Measurements from ENCODE around the gene PMF1. TPM values are rescaled to one million over a fixed set of nuclear protein-coding genes. Genes with fewer than 3 reads are reported as not detected.

The PMF1 gene
- total and polyA plus RNA-seq, 2 experiments from 2014 or later = 44.4 to 47.7 TPM

DNA sequence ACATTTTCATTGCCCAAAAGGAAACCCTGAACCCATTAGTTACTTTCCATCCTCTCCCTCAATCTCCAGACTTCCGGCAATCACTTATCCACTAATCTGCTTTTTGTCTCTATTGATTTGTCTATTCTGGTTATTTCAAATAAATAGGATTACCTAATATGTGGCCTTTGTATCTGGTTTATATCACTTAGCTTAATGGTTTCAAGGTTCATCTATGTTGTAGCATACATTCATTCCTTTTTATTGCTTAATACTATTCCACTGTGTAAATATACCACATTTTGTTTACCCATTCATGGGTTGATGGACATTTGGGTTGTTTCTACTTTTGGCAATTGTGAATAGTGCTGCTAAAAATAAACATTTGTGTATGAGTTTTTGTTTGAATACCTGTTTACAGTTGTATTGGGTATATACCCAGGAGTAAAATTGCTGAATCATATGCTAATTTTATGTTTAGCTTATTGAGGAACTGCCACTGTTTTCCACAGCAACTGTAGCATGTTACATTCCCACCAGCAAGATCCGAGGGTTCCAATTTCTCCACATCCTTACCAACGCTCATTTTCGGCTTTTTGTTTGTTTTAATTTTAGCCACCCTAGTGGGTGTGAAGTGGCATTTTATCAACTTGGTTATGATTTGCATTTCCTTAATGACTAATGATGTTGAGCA lies 21.4 kb upstream of the PMF1 start:
- TF ChIP-seq EZH2 (IDR thresholded peaks at IDR 0.05; ENCODE audit: insufficient read depth, poor library complexity, severe bottlenecking) = no peak
- TF ChIP-seq EZH2phosphoT487 (IDR thresholded peaks at IDR 0.05; ENCODE audit: insufficient read depth, low read depth) = no peak
- WGBS, 2 experiments (ENCODE audit: low coverage in 1 of 2, low lambda C conversion rate in 2 of 2, missing lambda C conversion rate in 2 of 2) = 70 to 75% methylated on average over 4 of the region's 4 CpGs
- Histone ChIP-seq H3K27ac (no peak overlapping the region), H4K20me1 (ENCODE audit: insufficient read depth) (no peaks in the 10 kb centered on the region), H2AFZ (no peak overlapping the region), H3K79me2 (ENCODE audit: insufficient read depth) (peaks cover 25% of the 10 kb centered on the region), H3K4me1 (ENCODE audit: insufficient read depth) (peaks cover 5% of the 10 kb centered on the region; the same call in 1 of the 2 replicates), H3K9me2 (ENCODE audit: insufficient read depth) (no peaks in the 10 kb centered on the region), H3K9ac (no peak overlapping the region), H3K4me2 (ENCODE audit: unreplicated experiment) (no peak overlapping the region), H3K9me3 (ENCODE audit: low read depth) (no peaks in the 10 kb centered on the region), H3F3A (ENCODE audit: insufficient read depth) (no peaks in the 10 kb centered on the region), H3K4me3 (no peak overlapping the region), H3K27me3 (replicated peaks; ENCODE audit: insufficient read depth) (no peaks in the 10 kb centered on the region), H3K36me3 (ENCODE audit: low read depth) (no peaks in the 10 kb centered on the region)
- in situ Hi-C loops (cut with MboI) = no loop called here
- no peak for DNase-seq

DNA sequence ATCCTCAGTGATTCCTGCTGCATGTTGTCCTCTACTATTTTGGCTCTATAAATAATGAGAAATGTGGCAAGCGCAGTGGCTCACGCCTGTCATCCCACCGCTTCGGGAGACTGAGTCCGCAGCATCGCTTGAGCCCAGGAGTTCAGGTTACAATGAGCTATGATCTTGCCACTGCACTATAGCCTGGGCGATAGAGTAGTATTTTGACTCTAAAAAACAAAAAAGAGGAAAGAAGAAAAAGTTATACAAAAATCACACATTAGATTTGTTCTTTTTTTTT lies 19.7 kb upstream of the PMF1 start:
- Histone ChIP-seq H3K4me2 (ENCODE audit: unreplicated experiment) (peak overlapping the region; percentile 70), H3K4me3 (peak overlapping the region; percentile 90), H3F3A (ENCODE audit: insufficient read depth) (no peaks in the 10 kb centered on the region), H3K4me1 (ENCODE audit: insufficient read depth) (peaks cover 5% of the 10 kb centered on the region; the same call in 1 of the 2 replicates), H2AFZ (peak overlapping the region; percentile 93), H3K36me3 (ENCODE audit: low read depth) (no peaks in the 10 kb centered on the region), H3K9me3 (ENCODE audit: low read depth) (no peaks in the 10 kb centered on the region), H3K27me3 (replicated peaks; ENCODE audit: insufficient read depth) (no peaks in the 10 kb centered on the region), H3K9me2 (ENCODE audit: insufficient read depth) (no peaks in the 10 kb centered on the region), H3K9ac (peak overlapping the region; percentile 87), H4K20me1 (ENCODE audit: insufficient read depth) (0 out of 2 replicates have a peak, but pooled peaks cover under 1% of the 10 kb centered on the region), H3K27ac (peak overlapping the region; percentile 70), H3K79me2 (ENCODE audit: insufficient read depth) (peaks cover 42% of the 10 kb centered on the region)
- no peak for DNase-seq
- WGBS, 2 experiments (ENCODE audit: low coverage in 1 of 2, low lambda C conversion rate in 2 of 2, missing lambda C conversion rate in 2 of 2) = 61 to 64% methylated on average over 7 of the region's 7 CpGs
- TF ChIP-seq EZH2 (IDR thresholded peaks at IDR 0.05; ENCODE audit: insufficient read depth, poor library complexity, severe bottlenecking) = no peak
- TF ChIP-seq EZH2phosphoT487 (IDR thresholded peaks at IDR 0.05; ENCODE audit: insufficient read depth, low read depth) = no peak
- in situ Hi-C loops (cut with MboI) = no loop called here

DNA sequence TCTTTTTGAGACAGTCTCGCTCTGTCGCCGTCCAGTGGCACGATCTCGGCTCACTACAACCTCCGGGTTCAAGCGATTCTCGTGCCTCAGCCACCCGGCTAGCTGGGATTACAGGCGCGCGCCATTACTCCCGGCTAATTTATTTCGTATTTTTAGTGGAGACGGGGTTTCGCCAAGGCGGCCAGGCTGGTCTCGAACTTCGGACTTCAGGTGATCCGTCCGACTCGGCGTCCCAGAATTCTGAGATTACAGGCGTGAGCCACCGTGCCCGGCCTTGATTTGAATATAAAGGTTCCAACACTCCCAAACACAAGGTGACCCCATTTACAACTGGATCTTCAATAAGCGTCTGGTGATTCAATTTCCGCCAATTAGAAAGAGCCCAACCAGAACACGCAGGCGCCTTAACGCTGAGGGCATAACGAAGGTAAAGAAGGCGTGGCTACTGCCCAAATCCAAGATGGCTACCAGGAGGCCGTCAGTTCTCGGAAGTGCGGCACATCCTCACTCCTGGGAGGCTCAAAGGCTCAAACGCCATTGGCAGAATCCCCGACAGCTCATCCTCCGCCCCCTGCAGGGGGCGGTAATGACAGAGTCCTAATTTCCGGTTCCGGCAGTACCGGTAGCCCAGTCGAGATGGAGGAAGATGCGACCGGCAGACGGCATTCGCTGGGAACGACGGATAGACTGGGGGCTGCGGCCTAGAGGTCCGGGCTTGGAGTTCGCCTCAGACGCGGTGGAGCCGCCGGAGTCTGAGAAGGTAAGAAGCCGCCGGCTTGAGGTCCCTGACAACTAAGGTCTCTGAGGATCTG lies 19.1 kb upstream of the PMF1 start, which contains the start of gene SLC25A44:
Gene SLC25A44 (plus strand): TSS at position 617 of the 812 bp plus-strand sequence. CDS start 5,744 bp downstream, outside the sequence.
- Histone ChIP-seq H3K4me3 (peak within 1 kb of the TSS; percentile 90), H3K9ac (peak within 1 kb of the TSS; percentile 87), H3K36me3 (ENCODE audit: low read depth) (no peaks in the 10 kb centered on the region), H3K27ac (peak within 1 kb of the TSS; percentile 70), H3K9me3 (ENCODE audit: low read depth) (no peaks in the 10 kb centered on the region), H3K79me2 (ENCODE audit: insufficient read depth) (peaks cover 48% of the 10 kb centered on the region), H3K9me2 (ENCODE audit: insufficient read depth) (no peaks in the 10 kb centered on the region), H4K20me1 (ENCODE audit: insufficient read depth) (0 out of 2 replicates have a peak, but pooled peaks cover 5% of the 10 kb centered on the region), H2AFZ (peak within 1 kb of the TSS; percentile 93), H3K4me1 (ENCODE audit: insufficient read depth) (peaks cover 5% of the 10 kb centered on the region; the same call in 1 of the 2 replicates), H3F3A (ENCODE audit: insufficient read depth) (no peaks in the 10 kb centered on the region), H3K27me3 (replicated peaks; ENCODE audit: insufficient read depth) (no peaks in the 10 kb centered on the region), H3K4me2 (ENCODE audit: unreplicated experiment) (peak within 1 kb of the TSS; percentile 90)
- 1% methylated on average over 58 to 59 of the region's 59 CpGs for WGBS, 2 experiments (ENCODE audit: low coverage in 1 of 2, low lambda C conversion rate in 2 of 2, missing lambda C conversion rate in 2 of 2)
- peak; percentile 99 for DNase-seq
- TF ChIP-seq EZH2phosphoT487 (IDR thresholded peaks at IDR 0.05; ENCODE audit: insufficient read depth, low read depth) (no peak), EZH2 (IDR thresholded peaks at IDR 0.05; ENCODE audit: insufficient read depth, poor library complexity, severe bottlenecking) (no peak)
- in situ Hi-C loops (cut with MboI) = no loop called here

DNA sequence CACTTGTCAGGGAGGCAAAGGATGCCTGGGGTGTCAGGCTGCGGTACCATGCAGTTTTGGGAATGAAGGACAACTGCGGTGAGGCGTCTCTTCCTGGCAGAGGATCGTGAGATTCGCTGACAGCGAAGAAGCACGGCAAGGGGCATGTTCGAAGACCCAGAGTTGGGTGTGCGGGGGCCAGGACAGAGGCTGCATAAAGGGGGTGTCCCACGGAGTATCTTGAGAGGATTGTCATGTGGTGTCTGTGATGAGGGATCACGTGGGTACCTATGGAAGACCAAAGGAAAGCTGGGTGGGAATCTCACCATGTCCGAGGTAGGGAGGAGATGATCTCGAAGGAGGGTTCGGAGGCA lies 18.5 kb upstream of the PMF1 start:
- no peak for TF ChIP-seq EZH2phosphoT487 (IDR thresholded peaks at IDR 0.05; ENCODE audit: insufficient read depth, low read depth)
- no peak for TF ChIP-seq EZH2 (IDR thresholded peaks at IDR 0.05; ENCODE audit: insufficient read depth, poor library complexity, severe bottlenecking)
- no peaks in the 10 kb centered on the region for H3K9me2 ChIP-seq (ENCODE audit: insufficient read depth)
- no peaks in the 10 kb centered on the region for H3K36me3 ChIP-seq (ENCODE audit: low read depth)
- H3K4me2 ChIP-seq (ENCODE audit: unreplicated experiment) = peak overlapping the region; percentile 90
- H3F3A ChIP-seq (ENCODE audit: insufficient read depth) = no peaks in the 10 kb centered on the region
- peaks cover 5% of the 10 kb centered on the region; the same call in 1 of the 2 replicates for H3K4me1 ChIP-seq (ENCODE audit: insufficient read depth)
- H3K27me3 ChIP-seq (replicated peaks; ENCODE audit: insufficient read depth) = no peaks in the 10 kb centered on the region
- H2AFZ ChIP-seq = peak overlapping the region; percentile 64
- peak; percentile 62 for DNase-seq
- H3K9ac ChIP-seq = peak overlapping the region; percentile 85
- WGBS, 2 experiments (ENCODE audit: low coverage in 1 of 2, low lambda C conversion rate in 2 of 2, missing lambda C conversion rate in 2 of 2) = 2 to 9% methylated on average over 10 to 14 of the region's 14 CpGs
- peak overlapping the region; percentile 64 for H3K27ac ChIP-seq
- H3K4me3 ChIP-seq = peak overlapping the region; percentile 90
- no peaks in the 10 kb centered on the region for H3K9me3 ChIP-seq (ENCODE audit: low read depth)
- H4K20me1 ChIP-seq (ENCODE audit: insufficient read depth) = 0 out of 2 replicates have a peak, but pooled peaks cover 5% of the 10 kb centered on the region
- in situ Hi-C loops (cut with MboI) = no loop called here
- H3K79me2 ChIP-seq (ENCODE audit: insufficient read depth) = peaks cover 53% of the 10 kb centered on the region

All from GM23248 (cell line).